ENCODE results near the gene HOXA6.

The HOXA6 gene

GRCh38 chr7:27164045-27164366 is 16.4 kb upstream of the HOXA6 start:
- intact Hi-C loops (cut with DNase I; ENCODE audit: low total_unique reads) = loop anchor here (5.0 to 10.0 kb wide), 2 partner anchors 962 to 1769 kb away; partner anchors contain the start of genes CBX3 and HNRNPA2B1
- TF ChIP-seq, protein P1, sequence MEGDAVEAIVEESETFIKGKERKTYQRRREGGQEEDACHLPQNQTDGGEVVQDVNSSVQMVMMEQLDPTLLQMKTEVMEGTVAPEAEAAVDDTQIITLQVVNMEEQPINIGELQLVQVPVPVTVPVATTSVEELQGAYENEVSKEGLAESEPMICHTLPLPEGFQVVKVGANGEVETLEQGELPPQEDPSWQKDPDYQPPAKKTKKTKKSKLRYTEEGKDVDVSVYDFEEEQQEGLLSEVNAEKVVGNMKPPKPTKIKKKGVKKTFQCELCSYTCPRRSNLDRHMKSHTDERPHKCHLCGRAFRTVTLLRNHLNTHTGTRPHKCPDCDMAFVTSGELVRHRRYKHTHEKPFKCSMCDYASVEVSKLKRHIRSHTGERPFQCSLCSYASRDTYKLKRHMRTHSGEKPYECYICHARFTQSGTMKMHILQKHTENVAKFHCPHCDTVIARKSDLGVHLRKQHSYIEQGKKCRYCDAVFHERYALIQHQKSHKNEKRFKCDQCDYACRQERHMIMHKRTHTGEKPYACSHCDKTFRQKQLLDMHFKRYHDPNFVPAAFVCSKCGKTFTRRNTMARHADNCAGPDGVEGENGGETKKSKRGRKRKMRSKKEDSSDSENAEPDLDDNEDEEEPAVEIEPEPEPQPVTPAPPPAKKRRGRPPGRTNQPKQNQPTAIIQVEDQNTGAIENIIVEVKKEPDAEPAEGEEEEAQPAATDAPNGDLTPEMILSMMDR (IDR thresholded peaks at IDR 0.05) = peak in 1 of 2 experiments; percentile 5
- no peak for DNase-seq
- no peaks in the 10 kb centered on the region for H3K9me3 ChIP-seq
- no peaks in the 10 kb centered on the region for H3K36me3 ChIP-seq
- H3K27ac ChIP-seq = peak overlapping the region; percentile 96 to 97
- no peaks in the 10 kb centered on the region for H3K27me3 ChIP-seq
- peaks cover 0 to 62% (median 18%) of the 10 kb centered on the region in 4 donors for H3K4me1 ChIP-seq
- peak overlapping the region; percentile 68 to 91 for H3K4me3 ChIP-seq

DNA sequence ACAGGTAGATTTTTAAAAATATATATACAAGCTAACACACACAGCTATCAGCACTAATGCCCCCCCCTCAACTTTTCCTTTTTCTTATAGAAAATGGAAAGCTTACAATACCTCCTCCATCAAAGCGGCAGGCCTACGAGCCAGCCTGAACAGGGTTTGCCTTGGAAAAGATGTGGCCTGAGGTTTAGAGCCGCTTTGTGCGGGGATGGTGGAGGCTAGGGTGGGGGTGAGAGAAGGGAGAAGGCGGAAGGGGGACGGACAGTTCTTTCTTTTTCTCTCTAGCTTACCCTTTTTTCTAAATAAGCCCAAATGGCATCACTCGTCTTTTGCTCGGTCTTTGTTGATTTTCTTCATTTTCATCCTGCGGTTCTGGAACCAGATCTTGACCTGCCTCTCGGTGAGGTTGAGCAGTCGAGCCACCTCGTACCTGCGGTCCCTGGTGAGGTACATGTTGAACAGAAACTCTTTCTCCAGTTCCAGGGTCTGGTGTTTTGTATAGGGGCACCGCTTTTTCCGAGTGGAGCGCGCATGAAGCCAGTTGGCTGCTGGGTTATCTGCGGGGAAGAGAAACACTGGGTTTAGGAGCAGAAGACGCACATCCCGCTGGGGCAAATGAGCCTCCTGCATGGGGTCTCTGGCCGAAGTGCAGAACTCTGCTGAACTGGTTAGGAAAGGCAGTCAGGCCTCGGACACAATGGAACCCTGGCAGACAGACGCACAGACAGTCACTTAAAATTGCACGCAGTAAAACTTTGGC is 15.9 kb upstream of the HOXA6 start:
- Histone ChIP-seq H3K27me3 (no peaks in the 10 kb centered on the region), H3K36me3 (no peaks in the 10 kb centered on the region), H3K9me3 (no peaks in the 10 kb centered on the region), H3K4me1 (peaks cover 0 to 62% (median 18%) of the 10 kb centered on the region in 4 donors), H3K4me3 (peak overlapping the region; percentile 68 to 91), H3K27ac (peak overlapping the region; percentile 96 to 97)
- TF ChIP-seq, protein P1 (IDR thresholded peaks at IDR 0.05) = no peak
- DNase-seq = peak in 1 of 2 donors; percentile 61
- intact Hi-C loops (cut with DNase I; ENCODE audit: low total_unique reads) = loop anchor here (5.0 to 10.0 kb wide), 2 partner anchors 961 to 1769 kb away; partner anchors contain the start of genes CBX3 and HNRNPA2B1

DNA sequence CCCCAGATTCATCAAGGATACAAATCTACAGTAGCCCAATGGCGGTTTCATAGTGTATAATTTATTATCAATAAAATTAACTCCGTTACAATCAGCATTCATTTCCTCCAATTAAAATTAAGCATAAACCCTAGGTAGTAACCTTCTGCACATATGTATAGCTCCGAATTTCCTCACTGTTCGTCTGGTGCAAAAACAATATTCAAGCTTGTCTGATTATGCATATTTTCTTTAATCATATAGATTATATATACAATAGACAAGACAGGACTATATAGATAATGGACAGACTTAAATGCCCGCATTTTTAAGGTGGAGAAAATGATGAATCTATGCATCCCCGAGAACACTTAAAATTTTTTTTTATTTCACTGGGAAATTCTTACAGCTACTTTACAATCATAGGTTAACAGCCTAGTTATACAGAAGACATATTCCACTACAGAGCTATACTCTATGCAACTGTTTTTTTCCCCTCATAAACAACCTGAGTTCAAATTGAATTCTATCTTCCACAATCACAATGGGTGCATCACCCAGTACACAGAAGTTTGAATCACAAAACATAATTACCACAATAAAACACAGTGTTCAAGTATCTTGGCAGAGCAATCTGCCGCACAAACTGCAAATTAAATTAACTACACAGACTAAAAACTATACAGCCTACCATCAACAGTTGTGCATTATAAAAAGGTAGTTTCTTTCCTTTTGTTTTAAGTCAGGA is 15.2 kb upstream of the HOXA6 start:
- Histone ChIP-seq H3K27me3 (no peaks in the 10 kb centered on the region), H3K4me1 (peaks cover 0 to 56% (median 17%) of the 10 kb centered on the region in 4 donors), H3K27ac (peak overlapping the region; percentile 96 to 97), H3K36me3 (no peaks in the 10 kb centered on the region), H3K4me3 (peak overlapping the region; percentile 68 to 91), H3K9me3 (no peaks in the 10 kb centered on the region)
- TF ChIP-seq, protein P1 (IDR thresholded peaks at IDR 0.05) = no peak
- no peak for DNase-seq
- intact Hi-C loops (cut with DNase I; ENCODE audit: low total_unique reads) = loop anchor here (5.0 to 10.0 kb wide), 2 partner anchors 960 to 1768 kb away; partner anchors contain the start of genes CBX3 and HNRNPA2B1

DNA sequence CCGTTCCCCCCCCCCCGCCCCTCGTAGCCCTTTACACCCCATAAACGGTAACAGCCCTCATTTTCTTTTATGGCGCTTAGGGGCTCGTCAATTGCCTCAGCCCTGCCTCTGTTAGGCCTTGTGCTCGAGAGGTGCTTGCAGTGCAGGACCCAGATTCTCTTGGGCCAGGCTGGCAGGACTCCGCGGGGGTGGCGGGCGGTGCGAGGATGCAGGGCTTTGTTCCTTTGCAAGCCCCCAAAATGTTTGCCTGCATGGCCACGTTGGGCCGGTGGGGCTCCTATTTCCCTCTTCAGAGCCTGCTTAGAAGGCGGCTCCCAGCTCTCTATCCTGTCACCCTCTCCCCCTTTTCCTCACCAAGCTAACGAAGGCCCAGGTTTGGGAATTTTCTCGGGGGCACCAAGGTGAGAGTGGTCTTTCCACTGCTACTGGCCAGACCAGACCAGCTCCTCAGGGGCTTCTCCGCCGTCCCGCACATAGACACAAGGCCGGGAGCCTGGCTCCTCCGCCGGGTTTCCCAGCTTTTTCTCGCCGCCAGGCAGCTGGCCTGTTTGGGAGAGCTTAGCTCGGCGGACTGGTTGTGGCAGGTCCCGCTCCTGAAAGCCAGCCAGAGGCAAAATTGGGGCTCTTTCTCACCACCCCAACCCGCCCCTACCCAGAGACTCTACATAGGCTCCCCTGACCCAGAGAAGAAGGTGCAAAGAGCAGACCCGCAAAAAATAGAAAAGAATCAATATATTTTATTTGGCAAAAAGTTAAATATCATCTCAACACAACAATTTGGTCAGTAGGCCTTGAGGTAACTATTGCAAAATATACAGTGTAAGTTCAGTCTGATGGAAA is 14.4 kb upstream of the HOXA6 start:
- TF ChIP-seq, protein P1 (IDR thresholded peaks at IDR 0.05) = no peak
- Histone ChIP-seq H3K36me3 (no peaks in the 10 kb centered on the region), H3K4me1 (peaks cover 0 to 51% (median 16%) of the 10 kb centered on the region in 4 donors), H3K4me3 (peak overlapping the region; percentile 68 to 91), H3K27me3 (no peaks in the 10 kb centered on the region), H3K9me3 (no peaks in the 10 kb centered on the region), H3K27ac (peak overlapping the region; percentile 82 to 96)
- DNase-seq = peak; percentile 29 to 69
- intact Hi-C loops (cut with DNase I; ENCODE audit: low total_unique reads) = loop anchor here (2.0 to 10.0 kb wide), 3 partner anchors 791 to 1767 kb away; partner anchors contain the start of genes CBX3 and HNRNPA2B1

- H3K27ac ChIP-seq = peak overlapping the region; percentile 82 to 96
- peak; percentile 69 to 74 for DNase-seq
- intact Hi-C loops (cut with DNase I; ENCODE audit: low total_unique reads) = loop anchor here (2.0 to 10.0 kb wide), 3 partner anchors 790 to 1766 kb away; partner anchors contain the start of genes CBX3 and HNRNPA2B1
Observed at GRCh38 chr7:27161214-27161720, 13.7 kb upstream of the HOXA6 start.

More at GRCh38 chr7:27161214-27161720, 13.7 kb upstream of the HOXA6 start:
- no peaks in the 10 kb centered on the region for H3K36me3 ChIP-seq
- H3K4me3 ChIP-seq = peak overlapping the region; percentile 68 to 91
- H3K27me3 ChIP-seq = no peaks in the 10 kb centered on the region
- TF ChIP-seq, protein P1 (IDR thresholded peaks at IDR 0.05) = no peak
- no peaks in the 10 kb centered on the region for H3K9me3 ChIP-seq
- H3K4me1 ChIP-seq = peaks cover 0 to 47% (median 16%) of the 10 kb centered on the region in 4 donors

Data from tibial artery (tissue), 4 donors.